ENCODE data around the gene NUP88. TPM values are rescaled to one million over a fixed set of nuclear protein-coding genes. Genes with fewer than 3 reads are reported as not detected.

Gene NUP88
- total and polyA plus RNA-seq, 4 donors = 39.6 to 124 (median 57.4) TPM

DNA sequence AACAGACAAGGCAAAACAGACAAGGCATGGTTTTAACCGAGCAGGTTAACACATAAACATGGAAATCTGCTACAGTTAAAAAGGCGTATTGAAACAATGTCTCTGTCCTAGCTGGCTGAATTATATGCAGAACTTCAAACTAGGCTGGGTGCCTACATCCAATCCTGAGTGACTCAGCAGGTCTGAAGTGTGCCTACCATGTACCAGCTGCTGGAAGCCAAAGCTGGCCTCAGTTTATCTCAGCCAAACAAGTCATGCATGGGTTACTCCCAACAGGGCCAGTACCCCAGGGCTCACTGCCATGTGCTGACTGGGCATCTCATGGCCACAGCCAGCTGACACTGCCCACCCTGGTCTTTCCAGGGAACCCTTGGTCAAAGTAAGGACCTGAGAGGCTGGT, 15.5 kb upstream of the NUP88 start:
- WGBS = 96% methylated on average over 2 of the region's 2 CpGs
- no peaks in the 10 kb centered on the region for H3K9me3 ChIP-seq (ENCODE audit: control insufficient read depth in 4 of 4, low read length in 3 of 4)
- H3K36me3 ChIP-seq (ENCODE audit: control insufficient read depth in 4 of 4, insufficient read depth in 3 of 4, low read depth in 1 of 4, low read length in 3 of 4) = peaks cover 5 to 50% (median 41%) of the 10 kb centered on the region in 4 donors
- TF ChIP-seq RAD21 (IDR thresholded peaks at IDR 0.05) (no peak), NR2F2 (IDR thresholded peaks at IDR 0.05) (no peak), RXRA (IDR thresholded peaks at IDR 0.05) (no peak), FOXA1 (IDR thresholded peaks at IDR 0.05) (no peak), GABPA (IDR thresholded peaks at IDR 0.05 in 1 of 2, conservative IDR thresholded peaks at IDR 0.05 in 1 of 2) (no peak), FOXA2 (IDR thresholded peaks at IDR 0.05) (no peak), JUND (IDR thresholded peaks at IDR 0.05) (no peak)
- TF ChIP-seq, protein P1, sequence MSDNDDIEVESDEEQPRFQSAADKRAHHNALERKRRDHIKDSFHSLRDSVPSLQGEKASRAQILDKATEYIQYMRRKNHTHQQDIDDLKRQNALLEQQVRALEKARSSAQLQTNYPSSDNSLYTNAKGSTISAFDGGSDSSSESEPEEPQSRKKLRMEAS (IDR thresholded peaks at IDR 0.05) = no peak
- TF ChIP-seq, protein P2, sequence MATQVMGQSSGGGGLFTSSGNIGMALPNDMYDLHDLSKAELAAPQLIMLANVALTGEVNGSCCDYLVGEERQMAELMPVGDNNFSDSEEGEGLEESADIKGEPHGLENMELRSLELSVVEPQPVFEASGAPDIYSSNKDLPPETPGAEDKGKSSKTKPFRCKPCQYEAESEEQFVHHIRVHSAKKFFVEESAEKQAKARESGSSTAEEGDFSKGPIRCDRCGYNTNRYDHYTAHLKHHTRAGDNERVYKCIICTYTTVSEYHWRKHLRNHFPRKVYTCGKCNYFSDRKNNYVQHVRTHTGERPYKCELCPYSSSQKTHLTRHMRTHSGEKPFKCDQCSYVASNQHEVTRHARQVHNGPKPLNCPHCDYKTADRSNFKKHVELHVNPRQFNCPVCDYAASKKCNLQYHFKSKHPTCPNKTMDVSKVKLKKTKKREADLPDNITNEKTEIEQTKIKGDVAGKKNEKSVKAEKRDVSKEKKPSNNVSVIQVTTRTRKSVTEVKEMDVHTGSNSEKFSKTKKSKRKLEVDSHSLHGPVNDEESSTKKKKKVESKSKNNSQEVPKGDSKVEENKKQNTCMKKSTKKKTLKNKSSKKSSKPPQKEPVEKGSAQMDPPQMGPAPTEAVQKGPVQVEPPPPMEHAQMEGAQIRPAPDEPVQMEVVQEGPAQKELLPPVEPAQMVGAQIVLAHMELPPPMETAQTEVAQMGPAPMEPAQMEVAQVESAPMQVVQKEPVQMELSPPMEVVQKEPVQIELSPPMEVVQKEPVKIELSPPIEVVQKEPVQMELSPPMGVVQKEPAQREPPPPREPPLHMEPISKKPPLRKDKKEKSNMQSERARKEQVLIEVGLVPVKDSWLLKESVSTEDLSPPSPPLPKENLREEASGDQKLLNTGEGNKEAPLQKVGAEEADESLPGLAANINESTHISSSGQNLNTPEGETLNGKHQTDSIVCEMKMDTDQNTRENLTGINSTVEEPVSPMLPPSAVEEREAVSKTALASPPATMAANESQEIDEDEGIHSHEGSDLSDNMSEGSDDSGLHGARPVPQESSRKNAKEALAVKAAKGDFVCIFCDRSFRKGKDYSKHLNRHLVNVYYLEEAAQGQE (IDR thresholded peaks at IDR 0.05) = no peak
- TF ChIP-seq, protein P3, sequence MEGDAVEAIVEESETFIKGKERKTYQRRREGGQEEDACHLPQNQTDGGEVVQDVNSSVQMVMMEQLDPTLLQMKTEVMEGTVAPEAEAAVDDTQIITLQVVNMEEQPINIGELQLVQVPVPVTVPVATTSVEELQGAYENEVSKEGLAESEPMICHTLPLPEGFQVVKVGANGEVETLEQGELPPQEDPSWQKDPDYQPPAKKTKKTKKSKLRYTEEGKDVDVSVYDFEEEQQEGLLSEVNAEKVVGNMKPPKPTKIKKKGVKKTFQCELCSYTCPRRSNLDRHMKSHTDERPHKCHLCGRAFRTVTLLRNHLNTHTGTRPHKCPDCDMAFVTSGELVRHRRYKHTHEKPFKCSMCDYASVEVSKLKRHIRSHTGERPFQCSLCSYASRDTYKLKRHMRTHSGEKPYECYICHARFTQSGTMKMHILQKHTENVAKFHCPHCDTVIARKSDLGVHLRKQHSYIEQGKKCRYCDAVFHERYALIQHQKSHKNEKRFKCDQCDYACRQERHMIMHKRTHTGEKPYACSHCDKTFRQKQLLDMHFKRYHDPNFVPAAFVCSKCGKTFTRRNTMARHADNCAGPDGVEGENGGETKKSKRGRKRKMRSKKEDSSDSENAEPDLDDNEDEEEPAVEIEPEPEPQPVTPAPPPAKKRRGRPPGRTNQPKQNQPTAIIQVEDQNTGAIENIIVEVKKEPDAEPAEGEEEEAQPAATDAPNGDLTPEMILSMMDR (IDR thresholded peaks at IDR 0.05; ENCODE audit: low read depth, low read length, missing input control) = no peak
- TF ChIP-seq, protein P4, sequence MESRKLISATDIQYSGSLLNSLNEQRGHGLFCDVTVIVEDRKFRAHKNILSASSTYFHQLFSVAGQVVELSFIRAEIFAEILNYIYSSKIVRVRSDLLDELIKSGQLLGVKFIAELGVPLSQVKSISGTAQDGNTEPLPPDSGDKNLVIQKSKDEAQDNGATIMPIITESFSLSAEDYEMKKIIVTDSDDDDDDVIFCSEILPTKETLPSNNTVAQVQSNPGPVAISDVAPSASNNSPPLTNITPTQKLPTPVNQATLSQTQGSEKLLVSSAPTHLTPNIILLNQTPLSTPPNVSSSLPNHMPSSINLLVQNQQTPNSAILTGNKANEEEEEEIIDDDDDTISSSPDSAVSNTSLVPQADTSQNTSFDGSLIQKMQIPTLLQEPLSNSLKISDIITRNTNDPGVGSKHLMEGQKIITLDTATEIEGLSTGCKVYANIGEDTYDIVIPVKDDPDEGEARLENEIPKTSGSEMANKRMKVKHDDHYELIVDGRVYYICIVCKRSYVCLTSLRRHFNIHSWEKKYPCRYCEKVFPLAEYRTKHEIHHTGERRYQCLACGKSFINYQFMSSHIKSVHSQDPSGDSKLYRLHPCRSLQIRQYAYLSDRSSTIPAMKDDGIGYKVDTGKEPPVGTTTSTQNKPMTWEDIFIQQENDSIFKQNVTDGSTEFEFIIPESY (IDR thresholded peaks at IDR 0.05) = no peak
- no peaks in the 10 kb centered on the region for H3K27me3 ChIP-seq (ENCODE audit: control insufficient read depth in 4 of 4, insufficient read depth in 4 of 4, low read length in 3 of 4)
- no peak overlapping the region for H3K27ac ChIP-seq (ENCODE audit: low read depth in 1 of 2, low read length in 2 of 2)
- no peak for DNase-seq (ENCODE audit: low spot score)
- no peak overlapping the region for H3K9ac ChIP-seq (ENCODE audit: low read depth in 1 of 2, low read length in 2 of 2)
- peaks cover 0 to 15% (median 11%) of the 10 kb centered on the region in 4 donors for H3K4me1 ChIP-seq (ENCODE audit: control insufficient read depth in 4 of 4, insufficient read depth in 4 of 4, low read length in 3 of 4)
- no peak overlapping the region for H3K4me3 ChIP-seq (ENCODE audit: low read depth in 1 of 3, low read length in 3 of 3)

DNA sequence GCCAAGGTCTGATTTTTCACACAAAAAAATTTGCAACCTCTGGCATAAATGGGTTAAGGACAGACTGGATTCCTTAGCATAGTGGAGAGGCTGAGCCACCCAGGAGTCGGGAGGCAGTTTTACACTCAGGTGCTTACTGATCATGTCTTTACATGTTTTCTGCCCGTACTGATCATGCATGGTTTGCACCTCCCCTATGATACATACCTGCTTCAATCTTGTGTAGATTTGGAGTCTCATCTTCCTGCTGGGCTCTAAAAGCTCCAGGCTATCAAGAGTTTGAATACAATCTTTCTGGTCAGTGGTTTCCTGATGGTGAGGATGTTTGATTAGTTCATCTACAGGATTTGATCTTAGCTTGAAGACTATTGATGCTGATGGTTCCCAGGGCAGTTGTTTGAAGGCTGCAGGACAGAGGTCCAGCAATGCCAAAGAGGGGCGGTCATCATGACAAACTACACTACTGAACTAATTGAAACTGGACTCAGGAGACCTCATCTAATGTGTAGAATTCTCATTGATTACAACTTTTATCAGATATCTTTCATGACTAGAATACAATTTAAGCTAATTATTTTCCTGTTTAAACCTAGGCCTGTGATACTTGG, 12.6 kb upstream of the NUP88 start:
- peaks cover 8 to 69% (median 59%) of the 10 kb centered on the region in 4 donors for H3K36me3 ChIP-seq (ENCODE audit: control insufficient read depth in 4 of 4, insufficient read depth in 3 of 4, low read depth in 1 of 4, low read length in 3 of 4)
- no peak for DNase-seq (ENCODE audit: low spot score)
- TF ChIP-seq, protein P1 (IDR thresholded peaks at IDR 0.05) = no peak
- TF ChIP-seq NR2F2 (IDR thresholded peaks at IDR 0.05) = no peak
- no peak for TF ChIP-seq RAD21 (IDR thresholded peaks at IDR 0.05)
- no peak for TF ChIP-seq TAF1 (conservative IDR thresholded peaks at IDR 0.05)
- TF ChIP-seq, protein P3 (IDR thresholded peaks at IDR 0.05; ENCODE audit: low read depth, low read length, missing input control) = no peak
- TF ChIP-seq GABPA (IDR thresholded peaks at IDR 0.05 in 1 of 2, conservative IDR thresholded peaks at IDR 0.05 in 1 of 2) = no peak
- TF ChIP-seq EGR1 (IDR thresholded peaks at IDR 0.05; ENCODE audit: low read depth in 2 of 2) = no peak
- TF ChIP-seq, protein P2 (IDR thresholded peaks at IDR 0.05) = no peak
- TF ChIP-seq, protein P4 (IDR thresholded peaks at IDR 0.05) = no peak
- no peak for TF ChIP-seq RXRA (IDR thresholded peaks at IDR 0.05)

More for the DNA sequence above, 12.6 kb upstream of the NUP88 start:
- Histone ChIP-seq H3K27me3 (ENCODE audit: control insufficient read depth in 4 of 4, insufficient read depth in 4 of 4, low read length in 3 of 4) (no peaks in the 10 kb centered on the region), H3K9me3 (ENCODE audit: control insufficient read depth in 4 of 4, low read length in 3 of 4) (no peaks in the 10 kb centered on the region), H3K27ac (ENCODE audit: low read depth in 1 of 2, low read length in 2 of 2) (no peak overlapping the region), H3K9ac (ENCODE audit: low read depth in 1 of 2, low read length in 2 of 2) (no peak overlapping the region), H3K4me3 (ENCODE audit: low read depth in 1 of 3, low read length in 3 of 3) (no peak overlapping the region), H3K4me1 (ENCODE audit: control insufficient read depth in 4 of 4, insufficient read depth in 4 of 4, low read length in 3 of 4) (no peaks in the 10 kb centered on the region)
- WGBS = 92% methylated on average over 3 of the region's 3 CpGs

All from liver (tissue), 9 donors.